Right lobe of liver (tissue), 6 donors: ENCODE results near the gene BORCS8. TPM values are rescaled to one million over a fixed set of nuclear protein-coding genes. Genes with fewer than 3 reads are reported as not detected.
A peak's percentile ranks its signal among the peaks of the same experiment; 100 is the strongest.
"Not testable (repeated sequence)": the region's sequence is repeated elsewhere in the genome, so short reads cannot be mapped to it uniquely, and the experiment has no call there.

ENCODE experiments used
- ATAC-seq, 4 donors: fragments of 200-7000 bp; cut with Tn5 transposase; one replicate each; pipeline ENCODE4 v1.9.1; 2020; ENCODE audit warnings: mild to moderate bottlenecking in 4 of 4, moderate library complexity in 4 of 4
- DNase-seq, 3 donors: peaks; one replicate each; pipeline ENCODE4 v3.0.0-alpha.2; 2020
- H3K27ac ChIP-seq, 3 donors: fragments of 200-600 bp; one replicate each; pipeline ENCODE4 v1.8.0; 2022
- H3K27me3 ChIP-seq, 2 donors: fragments of 200-600 bp; one replicate each; pipeline ENCODE4 v1.8.0; 2022
- H3K36me3 ChIP-seq, 4 donors: fragments of 200-600 bp; sonication (generic) in 1 of 4; one replicate each; pipeline versions ENCODE4 v1.5.1 to v1.8.0; 2017 to 2022; ENCODE audit warnings: control low read depth in 1 of 4
- H3K4me1 ChIP-seq, 4 donors: fragments of 200-600 bp; sonication (generic) in 1 of 4; one replicate each; pipeline versions ENCODE4 v1.5.1 to v1.8.0; 2017 to 2022; ENCODE audit warnings: control low read depth in 1 of 4
- H3K4me3 ChIP-seq, 3 donors: fragments of 200-600 bp; one replicate each; pipeline ENCODE4 v1.8.0; 2022
- H3K9me3 ChIP-seq, 4 donors: fragments of 200-600 bp; sonication (generic) in 1 of 4; one replicate each; pipeline versions ENCODE4 v1.5.1 to v1.8.0; 2017 to 2022; ENCODE audit warnings: control low read depth in 1 of 4
- CTCF ChIP-seq, 4 donors: fragments of 200-600 bp in 3 of 4; fragments of 450-650 bp in 1 of 4; IDR thresholded peaks; one replicate each; pipeline versions ENCODE4 v1.5.1 to v1.8.0; 2016 to 2022; ENCODE audit warnings: antibody characterized with exemption in 4 of 4, mild to moderate bottlenecking in 2 of 4
- POLR2A ChIP-seq: fragments of 450-650 bp; IDR thresholded peaks from one replicate; pipeline ENCODE4 v1.6.1; 2017; ENCODE audit warnings: antibody characterized with exemption, mild to moderate bottlenecking
- WGBS: methylation state at CpG from one replicate; pipeline ENCODE4 v1.1.6; 2018; ENCODE audit warnings: low coverage, low lambda C conversion rate; ENCODE audit not compliant: insufficient coverage; ENCODE audit errors: missing lambda C conversion rate; 5-methylcytosine and 5-hydroxymethylcytosine counted together
- intact Hi-C, 2 donors: fragments of 100-400 bp; cut with DNase I; formaldehyde crosslinking; loops; one replicate each; pipeline versions ENCODE4 v1.11.2 to v1.14.1; 2022
- total RNA-seq, 6 experiments: library from RNA; depleted of rRNA in 2 of 6; stranded (reverse); fragments of >200 nt in 2 of 6; fragmentation: NEBNext Ultra II Directional in 3 of 6; extraction: Animal tissue kit (Norgen Biotek cat#: 25700) in 3 of 6; gene quantifications; one replicate each; pipeline versions ENCODE4 v1.1.0 to v1.2.4, GENCODE V29; 2016 to 2023
- donor health status: DM: no; HTN: yes; CAD: no.
- donor health status: DM: no; HTN: no; CAD: no.
- donor health status: DM: no; HTN: no; CAD: no.
- donor health status: DM: no; HTN: yes; CAD: no.
- donor health status: DM: no; HTN: yes; CAD: no.

BORCS8 gene
- total RNA-seq, 6 experiments from 2014 or later: 6.0 to 12.2 (median 9.8) TPM

GRCh38 chr19:19139876-19140229, 52.1 kb downstream of the BORCS8 start:
- no peak for TF ChIP-seq CTCF (IDR thresholded peaks at IDR 0.05)
- no peak for TF ChIP-seq POLR2A
- 6% methylated on average over 2 of the region's 5 CpGs for WGBS
- no peaks in the 10 kb centered on the region for H3K9me3 ChIP-seq
- H3K4me1 ChIP-seq: peaks cover 0 to 12% (median 3%) of the 10 kb centered on the region in 4 donors
- intact Hi-C loops: no loop called here
- H3K27me3 ChIP-seq: no peaks in the 10 kb centered on the region
- no peak overlapping the region for H3K4me3 ChIP-seq
- DNase-seq (no peak), ATAC-seq (no peak)
- H3K36me3 ChIP-seq: no peaks in the 10 kb centered on the region
- H3K27ac ChIP-seq: no peak overlapping the region

DNA sequence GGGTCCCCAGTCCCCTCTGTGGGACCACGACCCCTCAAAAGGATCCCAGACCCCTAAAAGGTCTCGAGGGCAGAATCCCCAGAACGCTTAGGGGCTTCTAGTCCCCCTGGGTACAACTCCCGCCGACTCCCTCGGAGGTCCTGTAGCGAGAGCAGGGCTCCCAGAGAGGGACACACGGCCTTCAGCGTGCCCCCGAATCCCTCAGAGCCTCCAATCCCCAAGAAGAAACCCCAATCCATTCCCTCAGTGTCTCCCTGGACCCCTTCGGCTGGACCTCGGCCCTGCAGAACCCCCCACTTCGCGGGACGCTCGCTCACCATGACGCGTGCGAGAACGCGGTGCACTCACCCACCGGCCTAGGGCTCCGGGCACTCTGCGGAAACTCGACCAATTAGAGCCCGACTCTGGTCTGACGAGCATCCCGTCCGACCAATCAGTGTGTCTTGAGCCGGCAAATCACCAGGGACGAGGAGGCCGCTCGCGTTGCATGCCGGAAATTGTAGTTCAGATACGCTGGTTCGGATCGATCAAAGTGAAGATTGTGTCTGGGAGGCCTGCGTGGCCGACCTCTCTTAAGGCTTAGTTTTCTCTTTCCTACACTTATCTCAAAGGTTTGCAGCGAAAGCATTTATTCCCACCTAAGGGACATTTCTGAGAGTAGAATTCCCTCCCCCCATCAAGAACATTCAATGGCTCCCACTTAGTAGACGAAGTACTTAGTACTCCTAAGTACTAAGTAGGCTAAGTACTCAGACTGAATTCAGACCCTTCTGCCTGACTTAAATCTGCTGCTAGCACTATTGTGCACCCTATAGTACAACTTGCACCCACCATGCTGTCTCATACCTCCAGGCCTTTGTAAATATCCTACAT, 53.6 kb downstream of the BORCS8 start, which contains the start of gene TMEM161A:
TSS of gene TMEM161A (minus strand) at position 370 of the 873 bp plus-strand sequence. CDS start at position 320, 50 bp downstream.
- intact Hi-C loops: no loop called here
- Histone ChIP-seq H3K4me1 (peaks cover 0 to 14% (median 3%) of the 10 kb centered on the region in 4 donors), H3K27ac (peak within 1 kb of the TSS; percentile 49 to 74 (median 71)), H3K4me3 (peak within 1 kb of the TSS; percentile 68 to 77 (median 70)), H3K36me3 (no peaks in the 10 kb centered on the region), H3K27me3 (no peaks in the 10 kb centered on the region), H3K9me3 (no peaks in the 10 kb centered on the region)
- 3% methylated on average over 33 of the region's 42 CpGs for WGBS
- TF ChIP-seq POLR2A (peak; percentile 63), CTCF (IDR thresholded peaks at IDR 0.05) (no peak)
- DNase-seq (peak; percentile 96 to 99 (median 99)), ATAC-seq (peak; percentile 97 to 98 (median 98))

GRCh38 chr19:19137556-19138108, 54.3 kb downstream of the BORCS8 start:
- no peaks in the 10 kb centered on the region for H3K9me3 ChIP-seq
- no peaks in the 10 kb centered on the region for H3K27me3 ChIP-seq
- no peak for TF ChIP-seq POLR2A
- no peak for TF ChIP-seq CTCF (IDR thresholded peaks at IDR 0.05)
- peak in 1 of 3 donors; percentile 52 for DNase-seq
- H3K4me1 ChIP-seq: peaks cover 0 to 14% (median 3%) of the 10 kb centered on the region in 4 donors
- intact Hi-C loops: no loop called here
- peak overlapping the region; percentile 68 to 77 (median 70) for H3K4me3 ChIP-seq
- no peaks in the 10 kb centered on the region for H3K36me3 ChIP-seq
- WGBS: 37% methylated on average over 15 of the region's 25 CpGs
- peak overlapping the region; percentile 49 to 74 (median 71) for H3K27ac ChIP-seq
- peak in 3 of 4 donors; percentile 3 to 10 (median 7) for ATAC-seq

- intact Hi-C loops: not testable (repeated sequence)
These were observed 56.2 kb downstream of the BORCS8 start for GRCh38 chr19:19135713-19136112.

More at GRCh38 chr19:19135713-19136112, 56.2 kb downstream of the BORCS8 start:
- H3K27ac ChIP-seq, ATAC-seq, H3K27me3 ChIP-seq, DNase-seq, H3K9me3 ChIP-seq, H3K36me3 ChIP-seq, H3K4me3 ChIP-seq: not testable (repeated sequence)
- H3K4me1 ChIP-seq: peaks cover 0 to 14% (median 3%) of the 10 kb centered on the region in 4 donors
- 84% methylated on average over 6 of the region's 6 CpGs for WGBS
